Measurements from ENCODE around the gene GSTT4.
"Not testable (repeated sequence)": the region's sequence is repeated elsewhere in the genome, so short reads cannot be mapped to it uniquely, and the experiment has no call there.

- not testable (repeated sequence) for TF ChIP-seq CTCF (conservative IDR thresholded peaks at IDR 0.05); ZFX (IDR thresholded peaks at IDR 0.05)
Observed at GRCh38 chr22:23980567-23980966, 24.7 kb downstream of the GSTT4 start.
